ENCODE measurements around the gene PPL.

GRCh38 chr16:4891886-4892216 is 45.1 kb downstream of the PPL start:
- no peak for TF ChIP-seq CTCF (IDR thresholded peaks at IDR 0.05)
- TF ChIP-seq POLR2A (IDR thresholded peaks at IDR 0.05) = no peak

Data from testis (tissue), 2 donors.